Measurements from ENCODE around the gene KDELR3.

DNA sequence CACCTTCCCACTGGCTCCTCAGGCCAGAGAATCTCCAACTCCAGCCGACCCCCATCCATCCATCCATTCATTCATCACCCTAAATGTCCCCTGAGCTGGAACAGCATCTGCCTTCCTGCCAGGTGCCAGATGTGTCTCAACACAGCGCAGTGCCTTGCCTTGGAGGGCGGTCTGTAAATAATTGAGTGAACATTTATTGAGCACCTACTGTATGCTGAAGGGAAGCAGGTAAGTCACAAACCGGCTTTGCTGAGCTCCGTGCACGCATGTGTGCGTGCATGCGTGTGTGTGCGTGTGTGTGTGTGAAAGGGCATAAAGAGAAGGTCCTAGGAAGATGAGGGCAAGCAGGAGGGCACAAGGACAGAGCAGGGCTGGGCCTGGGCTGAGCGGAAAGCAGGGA is 23.1 kb upstream of the KDELR3 start:
- TF ChIP-seq, protein P1, sequence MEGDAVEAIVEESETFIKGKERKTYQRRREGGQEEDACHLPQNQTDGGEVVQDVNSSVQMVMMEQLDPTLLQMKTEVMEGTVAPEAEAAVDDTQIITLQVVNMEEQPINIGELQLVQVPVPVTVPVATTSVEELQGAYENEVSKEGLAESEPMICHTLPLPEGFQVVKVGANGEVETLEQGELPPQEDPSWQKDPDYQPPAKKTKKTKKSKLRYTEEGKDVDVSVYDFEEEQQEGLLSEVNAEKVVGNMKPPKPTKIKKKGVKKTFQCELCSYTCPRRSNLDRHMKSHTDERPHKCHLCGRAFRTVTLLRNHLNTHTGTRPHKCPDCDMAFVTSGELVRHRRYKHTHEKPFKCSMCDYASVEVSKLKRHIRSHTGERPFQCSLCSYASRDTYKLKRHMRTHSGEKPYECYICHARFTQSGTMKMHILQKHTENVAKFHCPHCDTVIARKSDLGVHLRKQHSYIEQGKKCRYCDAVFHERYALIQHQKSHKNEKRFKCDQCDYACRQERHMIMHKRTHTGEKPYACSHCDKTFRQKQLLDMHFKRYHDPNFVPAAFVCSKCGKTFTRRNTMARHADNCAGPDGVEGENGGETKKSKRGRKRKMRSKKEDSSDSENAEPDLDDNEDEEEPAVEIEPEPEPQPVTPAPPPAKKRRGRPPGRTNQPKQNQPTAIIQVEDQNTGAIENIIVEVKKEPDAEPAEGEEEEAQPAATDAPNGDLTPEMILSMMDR (optimal IDR thresholded peaks at IDR 0.05 in 1 of 3, IDR thresholded peaks at IDR 0.05 in 1 of 3, conservative IDR thresholded peaks at IDR 0.05 in 1 of 3; ENCODE audit: extremely low read depth in 1 of 3, insufficient read depth in 2 of 3, low read length in 3 of 3) = no peak
- no peak for TF ChIP-seq EZH2 (IDR thresholded peaks at IDR 0.05; ENCODE audit: low read length)

Data from keratinocyte (primary cell).